A549 treated with RU486 at 1 μM for 4 hours (cell line): Measurements from ENCODE around the gene UGT1A8. TPM values are rescaled to one million over a fixed set of nuclear protein-coding genes. Genes with fewer than 3 reads are reported as not detected.

Experiments used
- total RNA-seq: library from RNA; stranded (reverse); fragments of 200-300 nt; extraction: Qiagen RNA extraction; gene quantifications from 5 replicates; pipeline ENCODE4 v1.2.3, GENCODE V29; 2022; ENCODE audit warnings: low read depth

Gene UGT1A8
- 0.06 to 0.13 TPM in 2 of 5 replicates, not detected in the others for total RNA-seq

GRCh38 chr2:233617476-233617875 lies at the start of gene UGT1A8:
Gene UGT1A8, plus strand, starts transcription at chr2:233617633. Its CDS starts 75 bp downstream, at chr2:233617708.

GRCh38 chr2:233636306-233636705 lies 18.9 kb downstream of the UGT1A8 start, which contains the start of gene UGT1A10:
Gene UGT1A10, plus strand, starts transcription at chr2:233636448. Its CDS starts 75 bp downstream, at chr2:233636523.

GRCh38 chr2:233671290-233672161 lies 54.1 kb downstream of the UGT1A8 start, which contains the start of gene UGT1A9:
Gene UGT1A9, plus strand, starts transcription at chr2:233671898. Its CDS starts 37 bp downstream, at chr2:233671935.

GRCh38 chr2:233681521-233682099 lies 64.2 kb downstream of the UGT1A8 start, which contains the start of gene UGT1A7:
Gene UGT1A7, plus strand, starts transcription at chr2:233681901. Its CDS starts 37 bp downstream, at chr2:233681938.

GRCh38 chr2:233692648-233693047 lies 75.2 kb downstream of the UGT1A8 start, which contains the start of gene UGT1A6:
Gene UGT1A6, plus strand, starts transcription at chr2:233692890. Its CDS starts 115 bp downstream, at chr2:233693005.

GRCh38 chr2:233712611-233713261 lies 95.3 kb downstream of the UGT1A8 start, which contains the start of gene UGT1A5:
Gene UGT1A5, plus strand, starts transcription at chr2:233712907. Its CDS starts 85 bp downstream, at chr2:233712992.

GRCh38 chr2:233718552-233718951 lies 101.1 kb downstream of the UGT1A8 start, which contains the start of gene UGT1A4:
Gene UGT1A4, plus strand, starts transcription at chr2:233718736. Its CDS starts 85 bp downstream, at chr2:233718821.

GRCh38 chr2:233728723-233729301 lies 111.4 kb downstream of the UGT1A8 start, which contains the start of gene UGT1A3:
Gene UGT1A3, plus strand, starts transcription at chr2:233729042. Its CDS starts 85 bp downstream, at chr2:233729127.

GRCh38 chr2:233760043-233760442 lies 142.6 kb downstream of the UGT1A8 start, which contains the start of gene UGT1A1:
Gene UGT1A1, plus strand, starts transcription at chr2:233760270. Its CDS starts 18 bp downstream, at chr2:233760288.

GRCh38 chr2:233778030-233778429 lies 160.6 kb downstream of the UGT1A8 start, which contains the start of gene MROH2A:
Gene MROH2A, plus strand, starts transcription at chr2:233778330. Its CDS starts 1,029 bp downstream, at chr2:233779359.

Other genes starting within 250 kb of the UGT1A8 start
- 20.3 to 24.5 TPM (median 22.4 TPM) in 5 replicates for gene USP40, start 50.9 kb upstream of the UGT1A8 start, total RNA-seq
- 0.15 to 0.17 TPM in 2 of 5 replicates, not detected in the others for gene UGT1A10, start 18.8 kb downstream of the UGT1A8 start, total RNA-seq
- 3.5 to 6.8 TPM (median 4.9 TPM) in 5 replicates for gene UGT1A9, start 54.3 kb downstream of the UGT1A8 start, total RNA-seq
- gene UGT1A7, start 64.3 kb downstream of the UGT1A8 start, total RNA-seq, result 3.4 to 6.3 TPM (median 3.9 TPM) in 5 replicates
- 1.2 to 2.3 TPM (median 1.6 TPM) in 5 replicates for gene UGT1A6, start 75.3 kb downstream of the UGT1A8 start, total RNA-seq
- gene UGT1A5, start 95.3 kb downstream of the UGT1A8 start, total RNA-seq, result not detected in 5 replicates
- gene UGT1A4, start 101.1 kb downstream of the UGT1A8 start, total RNA-seq, result 0.05 to 0.10 TPM in 2 of 5 replicates, not detected in the others
- 0.10 to 0.22 TPM (median 0.13 TPM) in 3 of 5 replicates, not detected in the others for gene UGT1A3, start 111.4 kb downstream of the UGT1A8 start, total RNA-seq
- gene UGT1A1, start 142.6 kb downstream of the UGT1A8 start, total RNA-seq, result 0.66 to 1.2 TPM (median 0.83 TPM) in 5 replicates
- gene MROH2A, start 160.7 kb downstream of the UGT1A8 start, total RNA-seq, result 0.18 to 0.31 TPM (median 0.24 TPM) in 4 of 5 replicates, not detected in the other
- gene HJURP, start 236.9 kb downstream of the UGT1A8 start, total RNA-seq, result 76.2 to 89.5 TPM (median 80.6 TPM) in 5 replicates